Caco-2 (cell line): Measurements from ENCODE around the gene RBFOX1. TPM values are rescaled to one million over a fixed set of nuclear protein-coding genes. Genes with fewer than 3 reads are reported as not detected.

Experiments used
- BruUV-seq: library from RNA; stranded (reverse); fragments of 400-500 nt; replicated peaks from 2 replicates; lab custom pipeline; 2021; lab: Mats Ljungman, UMichigan
- CTCF ChIA-PET: fragments of 300-600 bp; sonication (Branson Sonifier 250); formaldehyde crosslinking; loops from one replicate; lab custom pipeline; 2022; ENCODE audit warnings: antibody characterized with exemption; lab: Charles Lee
- POLR2A ChIA-PET: fragments of 300-600 bp; sonication (Branson Sonifier 250); formaldehyde crosslinking; loops from one replicate; lab custom pipeline; 2022; ENCODE audit warnings: antibody characterized with exemption; lab: Charles Lee
- DNase-seq, 2 experiments: peaks; one replicate each; pipeline versions ENCODE4 v3.0.0 to v3.0.0-alpha.2; 2020 to 2022
- H3K27me3 ChIP-seq: replicated peaks from 2 replicates; pipeline ENCODE4 v1.6.0; 2011; ENCODE audit warnings: low read length; ENCODE audit not compliant: control insufficient read depth, insufficient read depth
- H3K36me3 ChIP-seq: 2 replicates; pipeline ENCODE4 v1.5.1; 2011; ENCODE audit warnings: low read length; ENCODE audit not compliant: control insufficient read depth, insufficient read depth
- H3K4me1 ChIP-seq: fragments of 250-450 bp; sonication (Bioruptor Pico); 2 replicates; pipeline ENCODE4 v1.5.1; 2020; ENCODE audit warnings: mild to moderate bottlenecking
- H3K4me3 ChIP-seq: 2 replicates; pipeline ENCODE4 v1.5.1; 2011; ENCODE audit warnings: low read depth, mild to moderate bottlenecking, control low read depth, low read length
- H3K9me3 ChIP-seq: fragments of 250-450 bp; sonication (Bioruptor Pico); 2 replicates; pipeline ENCODE4 v1.5.1; 2020; ENCODE audit warnings: mild to moderate bottlenecking, moderate library complexity
- H3K27ac Mint-ChIP-seq: one replicate; pipeline ENCODE4 v1.8.0; 2022; ENCODE audit warnings: mixed read lengths; ENCODE audit not compliant: unreplicated experiment
- H3K27me3 Mint-ChIP-seq: one replicate; pipeline ENCODE4 v1.8.0; 2022; ENCODE audit warnings: mixed read lengths; ENCODE audit not compliant: insufficient read depth, unreplicated experiment
- H3K36me3 Mint-ChIP-seq: one replicate; pipeline ENCODE4 v1.8.0; 2022; ENCODE audit warnings: mild to moderate bottlenecking, mixed read lengths; ENCODE audit not compliant: insufficient read depth, unreplicated experiment
- H3K4me1 Mint-ChIP-seq: one replicate; pipeline ENCODE4 v1.8.0; 2022; ENCODE audit warnings: low read depth, mixed read lengths; ENCODE audit not compliant: unreplicated experiment
- H3K4me3 Mint-ChIP-seq: one replicate; pipeline ENCODE4 v1.8.0; 2022; ENCODE audit warnings: mild to moderate bottlenecking, moderate library complexity, mixed read lengths; ENCODE audit not compliant: unreplicated experiment
- H3K9me3 Mint-ChIP-seq: one replicate; pipeline ENCODE4 v1.8.0; 2022; ENCODE audit warnings: mixed read lengths; ENCODE audit not compliant: unreplicated experiment
- CTCF ChIP-seq, 2 experiments: fragments of 200-600 bp in 1 of 2; IDR thresholded peaks; 1 replicate in 1 of 2; 2 replicates in 1 of 2; pipeline versions ENCODE4 v1.5.1 to v1.8.0; 2011 to 2022; ENCODE audit warnings: antibody characterized with exemption in 1 of 2, control low read depth in 1 of 2, inconsistent platforms in 1 of 2, low read depth in 1 of 2, low read length in 1 of 2, mild to moderate bottlenecking in 1 of 2, moderate library complexity in 1 of 2; ENCODE audit not compliant: insufficient read depth in 1 of 2, severe bottlenecking in 1 of 2, unreplicated experiment in 1 of 2
- intact Hi-C: fragments of 100-400 bp; cut with micrococcal nuclease; formaldehyde crosslinking; loops from one replicate; pipeline ENCODE4 v1.10.0; 2022; ENCODE audit not compliant: unreplicated experiment
- total RNA-seq: library from RNA; stranded (reverse); gene quantifications from 2 replicates; pipeline ENCODE4 v1.2.3, GENCODE V29; 2022

RBFOX1 gene
- total RNA-seq, 1 experiment from 2014 or later = 0.91 TPM

DNA sequence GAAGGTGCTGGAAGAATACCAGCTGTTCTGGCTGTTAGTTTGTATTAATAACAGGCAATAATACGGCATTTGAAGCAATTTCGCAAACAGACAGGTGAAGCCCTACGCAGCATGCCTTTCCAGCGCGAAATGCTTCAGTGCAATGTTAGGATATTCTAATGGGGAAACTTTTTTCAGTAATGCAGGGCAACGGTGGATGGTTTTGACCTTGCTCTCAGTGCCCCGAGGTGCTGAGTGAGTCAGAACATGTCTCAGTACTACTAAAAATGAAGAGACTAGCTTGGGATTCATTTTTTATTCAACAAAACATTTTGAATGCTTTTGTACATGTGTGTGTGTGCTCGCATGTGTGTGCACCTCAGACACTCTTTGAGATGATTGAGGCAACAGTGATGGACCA is 172.2 kb downstream of the RBFOX1 start:
- Mint-ChIP-seq H3K4me1 (no peaks in the 10 kb centered on the region), H3K27me3 (peaks cover 8% of the 10 kb centered on the region), H3K4me3 (no peak overlapping the region), H3K36me3 (no peaks in the 10 kb centered on the region), H3K27ac (no peak overlapping the region), H3K9me3 (no peaks in the 10 kb centered on the region)
- DNase-seq = no peak
- intact Hi-C loops = no loop called here
- Histone ChIP-seq H3K9me3 (no peaks in the 10 kb centered on the region), H3K36me3 (no peaks in the 10 kb centered on the region), H3K4me3 (no peak overlapping the region), H3K27me3 (no peaks in the 10 kb centered on the region), H3K4me1 (no peaks in the 10 kb centered on the region)
- ChIA-PET POLR2A (no interaction called here), CTCF (no interaction called here)
- no peak for TF ChIP-seq CTCF (IDR thresholded peaks at IDR 0.05; ENCODE audit: insufficient read depth in 1 of 2, low read depth in 1 of 2, low read length in 1 of 2, severe bottlenecking in 1 of 2, unreplicated experiment in 1 of 2)
- no TSS peak for BruUV-seq

GRCh38 chr16:7505495-7505894 is 172.8 kb downstream of the RBFOX1 start:
- H3K4me1 ChIP-seq = no peaks in the 10 kb centered on the region

GRCh38 chr16:7506363-7506762 is 173.7 kb downstream of the RBFOX1 start:
- Mint-ChIP-seq H3K27me3 (peaks cover 11% of the 10 kb centered on the region), H3K36me3 (no peaks in the 10 kb centered on the region), H3K27ac (no peak overlapping the region), H3K4me1 (no peaks in the 10 kb centered on the region), H3K4me3 (no peak overlapping the region), H3K9me3 (no peaks in the 10 kb centered on the region)
- TF ChIP-seq CTCF (IDR thresholded peaks at IDR 0.05; ENCODE audit: insufficient read depth in 1 of 2, low read depth in 1 of 2, low read length in 1 of 2, severe bottlenecking in 1 of 2, unreplicated experiment in 1 of 2) = no peak
- ChIA-PET CTCF (no interaction called here), POLR2A (no interaction called here)
- Histone ChIP-seq H3K4me3 (no peak overlapping the region), H3K4me1 (no peaks in the 10 kb centered on the region), H3K9me3 (no peaks in the 10 kb centered on the region), H3K27me3 (no peaks in the 10 kb centered on the region), H3K36me3 (no peaks in the 10 kb centered on the region)
- intact Hi-C loops = no loop called here
- DNase-seq = no peak
- no TSS peak for BruUV-seq

More at GRCh38 chr16:7505495-7505894, 172.8 kb downstream of the RBFOX1 start:
- ChIA-PET POLR2A (no interaction called here), CTCF (no interaction called here)
- intact Hi-C loops = no loop called here
- H3K27me3 ChIP-seq = no peaks in the 10 kb centered on the region
- no peaks in the 10 kb centered on the region for H3K36me3 ChIP-seq
- no peak overlapping the region for H3K4me3 ChIP-seq
- Mint-ChIP-seq H3K4me3 (no peak overlapping the region), H3K27ac (no peak overlapping the region), H3K9me3 (no peaks in the 10 kb centered on the region), H3K36me3 (no peaks in the 10 kb centered on the region), H3K4me1 (no peaks in the 10 kb centered on the region), H3K27me3 (peaks cover 11% of the 10 kb centered on the region)
- no peaks in the 10 kb centered on the region for H3K9me3 ChIP-seq
- no TSS peak for BruUV-seq
- TF ChIP-seq CTCF (IDR thresholded peaks at IDR 0.05; ENCODE audit: insufficient read depth in 1 of 2, low read depth in 1 of 2, low read length in 1 of 2, severe bottlenecking in 1 of 2, unreplicated experiment in 1 of 2) = no peak
- no peak for DNase-seq
